ENCODE data around the gene RNF123. TPM values are rescaled to one million over a fixed set of nuclear protein-coding genes. Genes with fewer than 3 reads are reported as not detected.

Gene RNF123
- polyA plus RNA-seq, 1 experiment, result 61.2 TPM

DNA sequence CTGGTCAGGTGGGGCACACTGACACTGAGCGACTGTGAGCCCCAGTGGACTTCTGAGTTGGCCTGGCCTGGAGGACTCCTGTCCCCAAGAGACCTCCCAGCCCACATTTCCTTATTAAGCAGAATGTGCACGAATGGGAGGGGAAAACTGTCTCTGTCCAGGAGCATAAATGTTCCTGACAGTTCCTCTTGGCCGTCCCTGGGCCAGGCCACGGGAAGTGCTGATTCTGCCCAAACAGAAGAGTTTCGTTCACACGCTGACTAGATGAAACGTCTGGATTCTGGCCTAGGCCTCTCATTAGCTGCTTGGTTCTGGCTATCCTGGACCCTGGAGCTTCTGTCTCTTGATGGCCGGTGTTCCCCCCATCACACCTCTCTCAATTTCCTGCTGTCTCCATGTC, 44.7 kb upstream of the RNF123 start:
- TF ChIP-seq, protein P1, sequence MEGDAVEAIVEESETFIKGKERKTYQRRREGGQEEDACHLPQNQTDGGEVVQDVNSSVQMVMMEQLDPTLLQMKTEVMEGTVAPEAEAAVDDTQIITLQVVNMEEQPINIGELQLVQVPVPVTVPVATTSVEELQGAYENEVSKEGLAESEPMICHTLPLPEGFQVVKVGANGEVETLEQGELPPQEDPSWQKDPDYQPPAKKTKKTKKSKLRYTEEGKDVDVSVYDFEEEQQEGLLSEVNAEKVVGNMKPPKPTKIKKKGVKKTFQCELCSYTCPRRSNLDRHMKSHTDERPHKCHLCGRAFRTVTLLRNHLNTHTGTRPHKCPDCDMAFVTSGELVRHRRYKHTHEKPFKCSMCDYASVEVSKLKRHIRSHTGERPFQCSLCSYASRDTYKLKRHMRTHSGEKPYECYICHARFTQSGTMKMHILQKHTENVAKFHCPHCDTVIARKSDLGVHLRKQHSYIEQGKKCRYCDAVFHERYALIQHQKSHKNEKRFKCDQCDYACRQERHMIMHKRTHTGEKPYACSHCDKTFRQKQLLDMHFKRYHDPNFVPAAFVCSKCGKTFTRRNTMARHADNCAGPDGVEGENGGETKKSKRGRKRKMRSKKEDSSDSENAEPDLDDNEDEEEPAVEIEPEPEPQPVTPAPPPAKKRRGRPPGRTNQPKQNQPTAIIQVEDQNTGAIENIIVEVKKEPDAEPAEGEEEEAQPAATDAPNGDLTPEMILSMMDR (IDR thresholded peaks at IDR 0.05; ENCODE audit: insufficient read depth, low read depth, low read length), result no peak
- DNase-seq (ENCODE audit: low read depth), result no peak
- no peak overlapping the region for H3K4me3 ChIP-seq (ENCODE audit: low read depth, low read length)
- CTCF ChIA-PET, result interaction anchor here (0.9 to 2.2 kb wide), 2 partner anchors 17 to 105 kb away, joined by 3 to 8 read pairs; no protein-coding TSS in a partner anchor
- H3K36me3 ChIP-seq (ENCODE audit: control insufficient read depth, insufficient read depth, low read length), result no peaks in the 10 kb centered on the region
- POLR2A ChIA-PET, result no interaction called here
- H3K27me3 ChIP-seq (ENCODE audit: control insufficient read depth, insufficient read depth, low read length), result peaks cover 5% of the 10 kb centered on the region

DNA sequence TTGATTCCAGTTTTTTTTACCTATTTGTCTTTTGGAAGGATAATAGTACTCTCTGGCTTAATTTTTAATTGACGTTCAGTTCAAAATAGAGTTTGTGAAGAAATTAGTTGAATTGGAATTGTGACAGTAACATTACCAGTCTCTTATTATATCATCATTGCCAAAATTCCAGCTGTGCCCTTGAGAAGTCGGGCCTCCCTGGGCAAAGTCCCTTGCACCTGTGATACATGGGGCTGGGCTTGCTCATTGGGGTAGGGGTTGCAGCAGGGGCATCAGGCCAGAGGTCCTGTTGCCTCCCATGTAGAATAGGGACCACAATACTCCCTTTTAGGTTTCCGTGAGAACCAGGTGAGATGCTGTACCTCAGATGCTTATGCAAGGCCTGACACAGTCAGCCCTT, 43.1 kb upstream of the RNF123 start:
- Histone ChIP-seq H3K36me3 (ENCODE audit: control insufficient read depth, insufficient read depth, low read length) (no peaks in the 10 kb centered on the region), H3K27me3 (ENCODE audit: control insufficient read depth, insufficient read depth, low read length) (peaks cover 5% of the 10 kb centered on the region), H3K4me3 (ENCODE audit: low read depth, low read length) (no peak overlapping the region)
- no peak for DNase-seq (ENCODE audit: low read depth)
- CTCF ChIA-PET, result interaction anchor here (0.6 to 1.7 kb wide), 3 partner anchors 25 to 107 kb away, joined by 3 to 6 read pairs (median 3); partner anchors contain the start of genes MST1 and RNF123
- TF ChIP-seq, protein P1 (IDR thresholded peaks at IDR 0.05; ENCODE audit: insufficient read depth, low read depth, low read length), result no peak
- POLR2A ChIA-PET, result no interaction called here

- no peak for DNase-seq (ENCODE audit: low read depth)
- ChIA-PET POLR2A (no interaction called here), CTCF (interaction anchor here (1.7 kb wide), 1 partner anchor 108 kb away, joined by 6 read pairs; no protein-coding TSS in a partner anchor)
- no peaks in the 10 kb centered on the region for H3K36me3 ChIP-seq (ENCODE audit: control insufficient read depth, insufficient read depth, low read length)
- TF ChIP-seq, protein P1 (IDR thresholded peaks at IDR 0.05; ENCODE audit: insufficient read depth, low read depth, low read length), result no peak
- H3K27me3 ChIP-seq (ENCODE audit: control insufficient read depth, insufficient read depth, low read length), result peaks cover 3% of the 10 kb centered on the region; the same call in 1 of the 2 replicates
- no peak overlapping the region for H3K4me3 ChIP-seq (ENCODE audit: low read depth, low read length)
Observed at GRCh38 chr3:49647741-49648140, 41.6 kb upstream of the RNF123 start.

GRCh38 chr3:49648354-49649019, 40.9 kb upstream of the RNF123 start:
- DNase-seq (ENCODE audit: low read depth), result no peak
- ChIA-PET POLR2A (no interaction called here), CTCF (no interaction called here)
- TF ChIP-seq, protein P1 (IDR thresholded peaks at IDR 0.05; ENCODE audit: insufficient read depth, low read depth, low read length), result no peak
- no peaks in the 10 kb centered on the region for H3K36me3 ChIP-seq (ENCODE audit: control insufficient read depth, insufficient read depth, low read length)
- peaks cover 3% of the 10 kb centered on the region; the same call in 1 of the 2 replicates for H3K27me3 ChIP-seq (ENCODE audit: control insufficient read depth, insufficient read depth, low read length)
- no peak overlapping the region for H3K4me3 ChIP-seq (ENCODE audit: low read depth, low read length)

DNA sequence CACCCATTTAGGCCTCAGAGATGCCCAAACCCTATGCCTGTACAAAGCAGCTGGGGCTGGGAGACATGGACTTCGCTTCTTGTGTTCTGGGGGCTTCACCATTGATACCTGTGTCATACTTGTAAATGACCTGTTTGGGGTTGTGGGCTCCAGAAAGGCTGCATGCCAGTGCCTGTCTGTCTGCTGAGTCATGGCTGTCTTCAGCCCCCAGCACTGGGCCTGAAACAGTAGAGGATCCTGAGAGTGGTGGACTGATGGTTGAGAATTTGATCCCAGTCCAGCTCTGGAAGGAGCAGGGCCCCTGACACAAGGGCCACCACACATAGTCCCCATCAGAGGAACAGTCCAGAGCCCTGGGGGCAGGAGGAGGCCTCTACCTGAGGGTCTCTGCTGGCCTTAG, 39.8 kb upstream of the RNF123 start:
- DNase-seq (ENCODE audit: low read depth), result no peak
- TF ChIP-seq, protein P1 (IDR thresholded peaks at IDR 0.05; ENCODE audit: insufficient read depth, low read depth, low read length), result no peak
- H3K36me3 ChIP-seq (ENCODE audit: control insufficient read depth, insufficient read depth, low read length), result no peaks in the 10 kb centered on the region
- H3K27me3 ChIP-seq (ENCODE audit: control insufficient read depth, insufficient read depth, low read length), result 0 out of 2 replicates have a peak, but pooled peaks cover 2% of the 10 kb centered on the region
- POLR2A ChIA-PET, result no interaction called here
- H3K4me3 ChIP-seq (ENCODE audit: low read depth, low read length), result no peak overlapping the region
- CTCF ChIA-PET, result no interaction called here
